ENCODE data around the gene TSGA10IP.

Gene TSGA10IP

DNA sequence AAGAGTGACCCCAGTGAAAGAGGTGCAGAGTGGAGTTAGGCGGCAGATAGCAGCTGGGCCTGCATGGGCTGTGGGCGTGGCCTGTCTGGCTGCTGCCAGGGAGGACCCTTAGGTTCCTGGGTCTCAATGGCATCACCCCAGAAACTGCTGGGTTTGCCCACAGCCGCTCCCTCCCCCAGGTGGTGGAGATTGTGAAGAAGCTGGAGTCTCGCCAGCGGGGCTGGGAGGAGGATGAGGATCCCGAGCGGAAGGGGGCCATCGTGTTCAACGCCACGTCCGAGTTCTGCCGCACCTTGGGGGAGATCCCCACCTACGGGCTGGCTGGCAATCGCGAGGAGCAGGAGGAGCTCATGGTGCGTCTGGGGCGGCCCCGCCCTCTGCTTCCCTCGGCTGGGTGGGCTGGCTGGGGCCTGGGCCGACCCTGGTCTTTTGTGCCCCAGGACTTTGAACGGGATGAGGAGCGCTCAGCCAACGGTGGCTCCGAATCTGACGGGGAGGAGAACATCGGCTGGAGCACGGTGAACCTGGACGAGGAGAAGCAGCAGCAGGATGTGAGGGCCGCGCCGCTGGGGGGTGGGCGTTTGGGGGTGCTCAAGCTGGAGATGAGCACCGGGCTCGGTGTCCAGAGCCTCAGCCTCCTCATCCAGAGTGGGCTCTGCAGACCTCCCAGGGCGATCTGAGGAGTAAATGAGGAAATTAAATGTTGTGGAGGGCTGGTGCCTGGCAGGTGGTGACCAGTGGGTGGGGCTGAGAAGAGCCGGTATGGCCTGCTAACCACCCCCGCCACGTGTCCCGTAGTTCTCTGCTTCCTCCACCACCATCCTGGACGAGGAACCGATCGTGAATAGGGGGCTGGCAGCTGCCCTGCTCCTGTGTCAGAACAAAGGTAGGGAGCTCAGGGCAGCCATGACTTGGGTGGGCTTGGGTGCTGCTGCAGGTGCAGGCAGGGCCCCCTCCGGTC is 31.2 kb downstream of the TSGA10IP start:
- no peak for DNase-seq (ENCODE audit: low read depth in 2 of 2)

DNA sequence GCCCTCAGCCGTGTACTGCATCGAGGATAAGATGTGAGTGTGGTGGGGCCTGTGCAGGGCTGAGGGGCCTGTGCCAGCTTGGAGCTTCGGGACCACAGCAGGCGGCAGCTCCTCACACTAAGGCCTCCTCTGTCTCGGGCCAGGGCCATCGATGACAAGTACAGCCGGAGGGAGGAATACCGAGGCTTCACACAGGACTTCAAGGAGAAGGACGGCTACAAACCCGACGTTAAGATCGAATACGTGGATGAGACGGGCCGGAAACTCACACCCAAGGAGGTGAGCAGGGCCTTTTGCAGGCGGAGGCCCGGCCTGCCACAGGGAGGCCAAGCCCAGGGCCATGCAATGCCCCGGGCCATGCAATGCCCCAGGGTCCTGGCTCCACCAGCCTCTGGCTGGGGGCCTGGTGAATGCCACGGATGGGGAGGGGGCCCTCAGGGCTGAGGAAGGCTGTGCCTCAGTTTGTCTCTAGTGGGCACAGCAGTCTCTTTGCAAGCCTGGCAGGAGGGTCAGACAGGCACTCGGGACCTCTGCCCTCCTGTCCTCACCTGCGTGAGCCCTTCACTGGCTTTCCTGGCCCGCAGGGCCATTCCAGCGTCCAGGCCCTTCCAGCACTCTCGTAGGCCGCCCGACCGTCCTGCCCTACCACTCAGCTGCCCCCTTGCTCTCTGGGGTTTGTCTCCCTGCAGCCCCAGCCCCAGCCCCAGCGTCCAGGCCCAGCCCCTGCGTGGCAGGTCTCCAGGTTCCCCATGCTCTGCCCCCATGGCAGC is 32.5 kb downstream of the TSGA10IP start:
- DNase-seq (ENCODE audit: low read depth in 2 of 2) = no peak

DNA sequence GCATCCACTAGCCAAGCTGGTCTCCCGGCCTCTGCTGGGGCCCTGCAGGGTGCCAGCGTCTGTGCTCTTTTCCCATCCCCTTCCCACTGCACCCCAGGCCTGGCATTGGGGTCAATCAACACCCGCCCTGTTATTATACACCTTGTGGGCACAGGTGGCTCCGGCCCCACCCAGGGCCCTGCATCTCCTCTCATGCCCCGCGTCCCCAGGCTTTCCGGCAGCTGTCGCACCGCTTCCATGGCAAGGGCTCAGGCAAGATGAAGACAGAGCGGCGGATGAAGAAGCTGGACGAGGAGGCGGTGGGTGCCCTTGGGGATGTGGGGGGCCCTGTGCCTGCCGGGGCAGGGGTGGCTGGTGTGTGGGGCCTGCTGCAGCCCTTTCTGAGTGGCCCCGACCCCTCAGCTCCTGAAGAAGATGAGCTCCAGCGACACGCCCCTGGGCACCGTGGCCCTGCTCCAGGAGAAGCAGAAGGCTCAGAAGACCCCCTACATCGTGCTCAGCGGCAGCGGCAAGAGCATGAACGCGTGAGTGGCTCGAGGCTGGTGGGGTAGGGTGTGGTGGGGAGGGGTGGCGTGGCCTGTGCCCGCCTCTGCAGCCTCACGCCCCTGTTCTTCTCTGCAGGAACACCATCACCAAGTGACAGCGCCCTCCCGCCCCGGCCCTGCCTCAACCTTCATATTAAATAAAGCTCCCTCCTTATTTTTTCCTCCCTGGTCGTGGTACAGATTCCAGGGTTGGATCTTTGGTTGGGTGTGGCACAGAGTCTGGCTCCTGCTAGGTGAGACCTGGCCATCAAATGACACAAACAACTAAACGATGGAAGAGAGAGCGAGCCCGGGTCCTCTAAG is 33.3 kb downstream of the TSGA10IP start:
- no peak for DNase-seq (ENCODE audit: low read depth in 2 of 2)

DNA sequence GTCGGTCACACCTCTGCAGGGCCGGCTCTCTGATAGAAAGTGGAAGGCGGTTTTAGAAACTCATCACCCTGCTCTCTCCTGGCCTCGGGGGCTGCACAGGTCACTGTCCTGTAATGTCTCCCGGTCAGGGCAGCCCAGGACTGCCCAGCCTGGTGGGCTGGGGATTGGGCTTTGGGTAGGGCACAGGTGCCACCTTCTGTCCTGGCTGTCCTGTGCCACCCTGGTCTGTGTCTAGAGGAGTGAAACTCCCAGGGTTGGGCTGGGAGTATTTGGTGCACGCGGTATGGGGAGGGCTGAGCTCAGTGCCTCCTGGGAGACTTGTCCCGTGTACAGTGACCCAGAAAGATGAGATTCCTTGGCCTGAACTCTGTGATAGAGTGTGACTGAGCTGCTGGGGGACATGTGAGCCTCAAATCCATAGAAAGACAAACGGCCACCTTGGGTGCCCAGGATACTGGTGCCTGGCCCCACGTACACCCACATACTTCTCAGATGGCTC is 34.0 kb downstream of the TSGA10IP start:
- DNase-seq (ENCODE audit: low read depth in 2 of 2) = no peak

DNA sequence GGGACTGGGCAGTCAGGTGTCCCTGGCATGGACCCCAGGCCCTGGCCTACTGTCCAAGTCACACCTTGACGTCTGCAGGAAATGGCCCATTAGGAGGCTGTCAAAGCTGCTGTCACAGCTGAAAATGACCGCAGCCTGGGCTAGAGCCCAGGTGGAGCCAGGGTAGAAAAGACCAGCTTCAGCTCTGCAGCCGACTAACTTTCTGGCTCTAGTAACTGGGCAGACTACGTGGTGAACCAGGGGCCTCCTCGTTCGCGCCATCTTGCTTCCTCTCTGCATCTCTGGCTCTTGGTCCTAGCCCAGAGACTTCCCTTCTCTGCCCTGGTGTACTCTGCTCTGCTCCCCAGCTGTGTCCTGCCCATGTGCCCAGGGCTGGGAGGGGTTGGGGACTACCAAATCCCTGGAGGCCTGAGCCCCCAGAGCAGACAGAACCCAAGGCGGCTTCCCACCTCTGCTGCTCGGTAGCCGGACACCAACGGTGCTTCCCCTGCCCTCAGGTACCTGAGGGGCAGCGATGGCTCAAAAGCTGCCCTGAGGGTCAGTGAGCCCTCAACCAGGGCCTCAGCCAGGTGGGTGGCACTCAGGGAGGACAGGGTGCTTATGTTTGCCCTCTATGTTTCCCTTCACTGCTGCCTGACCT is 35.9 kb downstream of the TSGA10IP start:
- no peak for DNase-seq (ENCODE audit: low read depth in 2 of 2)

DNA sequence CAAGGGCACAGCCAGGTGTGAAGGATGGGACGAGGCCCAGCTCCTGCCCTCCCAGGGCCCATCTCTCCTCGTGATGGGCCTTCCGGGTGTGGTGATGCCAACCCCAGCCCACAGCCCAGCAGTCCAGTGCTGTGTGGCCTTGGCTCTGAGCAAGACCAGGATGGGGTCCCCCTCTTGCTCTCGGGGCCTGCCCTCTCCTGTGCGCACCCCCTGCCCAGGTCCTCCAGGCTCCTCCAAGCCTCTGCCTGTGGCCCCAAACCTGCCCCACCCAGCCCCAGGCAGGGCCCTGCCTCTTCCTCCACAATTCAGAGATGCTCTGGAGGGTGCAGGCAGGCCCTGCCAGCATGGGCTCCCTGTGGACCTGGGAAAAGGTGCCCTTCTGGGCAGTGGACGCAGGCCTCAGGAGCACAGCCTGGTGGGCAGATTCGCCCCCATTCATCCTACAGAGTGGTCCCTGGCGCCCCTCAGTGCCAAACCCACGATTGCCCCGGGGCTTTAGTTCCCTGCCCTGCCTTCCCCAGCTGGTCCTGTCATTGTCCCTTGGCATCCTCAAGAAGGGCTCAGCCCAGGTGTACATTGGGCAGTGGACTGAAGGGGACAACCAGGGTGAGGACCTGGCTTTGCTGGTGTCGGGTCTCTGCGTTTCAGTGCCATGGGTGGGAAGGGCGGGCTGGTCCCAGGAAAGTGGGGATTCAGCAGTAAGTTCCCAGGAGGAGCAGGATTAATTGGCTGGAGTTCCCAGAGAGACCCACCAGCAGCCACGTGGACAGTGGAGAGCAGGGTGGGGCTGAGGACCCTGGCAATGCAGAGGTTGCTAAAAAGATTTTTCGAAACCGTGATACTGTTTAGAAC is 36.9 kb downstream of the TSGA10IP start:
- DNase-seq (ENCODE audit: low read depth in 2 of 2) = no peak

DNA sequence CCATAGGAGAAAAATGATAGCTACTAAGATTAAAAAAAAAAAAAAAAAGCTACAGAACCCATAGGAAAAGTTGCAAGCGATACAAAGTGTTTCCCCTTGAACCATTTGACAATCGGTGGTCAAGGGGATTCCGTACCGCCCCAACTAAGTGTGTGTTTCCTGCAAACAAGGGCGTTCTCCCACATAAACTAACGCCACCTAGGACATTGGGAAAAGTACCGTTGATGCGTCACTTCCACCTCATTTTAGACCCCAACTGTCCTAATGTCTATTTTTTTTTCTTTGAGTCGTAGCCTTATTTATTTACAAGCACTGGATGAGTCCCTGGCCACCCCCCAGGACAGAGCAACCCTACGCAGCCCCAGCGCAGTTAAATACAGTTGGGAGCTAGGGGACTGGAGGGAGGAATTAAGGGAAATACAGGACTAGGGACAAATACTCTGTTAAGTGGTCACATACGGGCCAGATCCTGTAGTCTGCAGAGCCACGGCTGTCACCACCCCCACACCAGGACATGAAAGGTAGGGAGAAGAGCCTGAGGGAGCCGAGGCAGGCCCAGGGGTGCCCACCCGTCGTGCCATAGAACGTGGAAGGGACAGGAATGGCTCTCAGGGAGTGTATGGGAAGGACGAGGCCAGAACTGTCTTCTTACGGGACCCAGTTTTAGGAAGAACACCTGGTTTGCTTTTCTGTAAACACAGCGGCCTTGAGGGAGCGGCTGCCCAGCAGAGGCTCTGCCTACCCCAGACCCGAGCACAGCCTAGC is 37.7 kb downstream of the TSGA10IP start:
- DNase-seq (ENCODE audit: low read depth in 2 of 2) = no peak

DNA sequence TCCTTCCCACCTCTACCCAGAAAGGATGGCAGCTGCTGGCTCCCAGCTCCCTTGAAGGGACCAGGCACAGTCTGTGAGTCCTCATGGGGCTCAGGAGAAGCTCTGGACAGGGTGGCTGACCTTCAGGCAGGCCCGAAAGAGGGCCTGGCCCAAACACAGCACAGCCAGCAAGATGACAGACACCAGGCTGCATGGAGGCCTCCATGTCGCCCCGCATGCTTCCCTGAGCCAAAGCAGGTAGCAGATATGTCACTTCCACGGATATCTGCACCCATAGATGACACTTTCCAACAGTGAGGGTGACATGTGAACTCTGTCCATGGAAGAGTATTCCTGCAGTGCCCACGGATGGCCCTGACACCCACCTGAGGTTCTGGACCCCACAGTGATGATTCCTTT is 38.3 kb downstream of the TSGA10IP start:
- no peak for DNase-seq (ENCODE audit: low read depth in 2 of 2)

DNA sequence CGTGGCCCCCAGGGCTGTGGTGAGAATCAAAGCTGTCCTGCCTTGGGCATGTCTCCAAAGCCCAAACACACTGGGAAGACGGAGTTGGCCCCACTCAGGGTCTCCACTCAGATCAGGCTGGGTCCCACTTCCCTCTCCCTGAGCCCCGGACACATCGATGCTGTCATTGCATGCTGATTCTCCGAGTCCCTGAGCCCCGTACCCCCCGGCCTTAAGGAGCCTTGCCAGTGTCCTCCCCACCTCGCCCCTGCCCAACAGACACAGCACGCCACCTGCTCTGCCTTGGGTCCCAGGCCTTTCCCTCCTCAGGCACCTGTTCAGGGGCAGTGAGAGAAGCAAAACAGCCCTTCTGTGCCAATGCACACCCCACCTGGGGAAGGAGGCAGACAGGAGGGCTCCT is 42.1 kb downstream of the TSGA10IP start:
- DNase-seq (ENCODE audit: low read depth in 2 of 2) = no peak

DNA sequence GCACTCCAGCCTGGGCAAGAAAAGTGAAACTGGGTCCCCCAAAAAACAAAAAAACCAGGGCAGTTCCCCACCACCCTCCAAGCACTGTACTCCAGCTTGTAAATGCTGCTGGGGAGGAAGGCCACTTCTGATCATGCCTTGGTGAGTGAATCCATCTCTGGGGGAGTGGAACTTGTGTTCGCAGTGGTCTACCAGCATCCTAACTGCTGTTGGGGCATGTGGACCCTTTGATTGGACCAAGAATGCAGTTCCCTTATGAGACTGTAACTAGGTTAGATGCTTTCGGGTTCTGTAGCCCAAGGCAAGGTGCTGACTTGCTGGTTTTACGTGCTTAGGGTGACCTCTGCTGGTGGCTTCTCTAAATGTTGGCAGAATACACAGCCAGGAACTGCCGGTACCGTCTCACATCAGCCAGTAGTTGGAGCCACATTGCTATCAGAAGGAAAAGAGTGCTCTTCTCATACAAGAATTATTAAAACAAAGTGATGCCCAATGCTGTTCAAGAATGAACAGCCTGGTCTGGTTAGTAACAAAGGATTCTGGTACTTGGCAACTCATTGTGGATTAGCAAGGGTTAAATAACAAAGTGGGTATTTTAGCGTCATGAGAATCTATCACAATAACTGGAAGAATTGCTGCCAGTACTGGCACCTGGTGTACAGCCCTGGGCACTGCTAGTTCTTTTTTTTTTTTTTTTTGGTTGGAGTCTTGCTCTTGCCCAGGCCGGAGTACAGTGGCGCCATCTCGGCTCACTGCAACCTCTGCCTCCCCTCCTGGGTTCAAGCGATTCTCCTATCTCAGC is 43.7 kb downstream of the TSGA10IP start:
- peak; percentile 75 to 87 for DNase-seq (ENCODE audit: low read depth in 2 of 2)

DNA sequence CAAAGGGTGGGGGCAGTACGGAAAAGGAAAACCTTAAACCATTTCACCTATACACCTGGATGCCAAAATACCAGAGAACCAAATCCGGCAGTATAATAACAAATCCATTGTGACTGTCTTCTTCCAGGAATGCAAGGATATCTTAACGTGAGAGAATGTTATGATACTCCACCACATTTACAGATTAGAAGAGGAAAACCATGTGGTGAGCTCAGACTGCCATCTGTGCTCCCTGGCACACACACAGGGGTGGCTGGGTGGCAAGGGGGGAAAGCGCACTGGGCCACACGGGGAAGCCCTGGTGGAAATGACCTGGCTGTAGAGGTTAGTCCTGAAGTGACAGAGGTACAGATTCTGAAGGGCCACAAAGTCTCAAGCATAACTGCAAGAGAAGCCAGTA is 46.8 kb downstream of the TSGA10IP start:
- no peak for DNase-seq (ENCODE audit: low read depth in 2 of 2)

DNA sequence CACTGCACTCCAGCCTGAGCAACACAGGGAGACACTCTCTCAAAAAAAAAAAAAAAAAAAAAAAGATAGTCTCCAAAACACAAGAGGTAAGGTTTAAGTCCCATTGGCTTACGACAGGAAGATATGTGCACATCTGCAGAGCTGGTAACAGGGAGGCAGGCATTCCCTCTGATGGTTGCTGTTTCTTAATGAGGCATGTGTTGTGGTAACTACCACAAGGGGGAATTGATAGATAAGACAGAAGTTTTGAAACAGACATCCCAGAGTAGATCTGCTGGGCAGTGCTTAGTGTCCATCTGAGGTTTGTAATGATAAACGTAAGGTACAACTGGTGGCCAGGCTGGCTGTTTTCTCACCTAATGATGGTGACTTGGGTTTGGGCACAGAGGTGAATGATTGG is 52.0 kb downstream of the TSGA10IP start:
- DNase-seq (ENCODE audit: low read depth in 2 of 2) = no peak

DNA sequence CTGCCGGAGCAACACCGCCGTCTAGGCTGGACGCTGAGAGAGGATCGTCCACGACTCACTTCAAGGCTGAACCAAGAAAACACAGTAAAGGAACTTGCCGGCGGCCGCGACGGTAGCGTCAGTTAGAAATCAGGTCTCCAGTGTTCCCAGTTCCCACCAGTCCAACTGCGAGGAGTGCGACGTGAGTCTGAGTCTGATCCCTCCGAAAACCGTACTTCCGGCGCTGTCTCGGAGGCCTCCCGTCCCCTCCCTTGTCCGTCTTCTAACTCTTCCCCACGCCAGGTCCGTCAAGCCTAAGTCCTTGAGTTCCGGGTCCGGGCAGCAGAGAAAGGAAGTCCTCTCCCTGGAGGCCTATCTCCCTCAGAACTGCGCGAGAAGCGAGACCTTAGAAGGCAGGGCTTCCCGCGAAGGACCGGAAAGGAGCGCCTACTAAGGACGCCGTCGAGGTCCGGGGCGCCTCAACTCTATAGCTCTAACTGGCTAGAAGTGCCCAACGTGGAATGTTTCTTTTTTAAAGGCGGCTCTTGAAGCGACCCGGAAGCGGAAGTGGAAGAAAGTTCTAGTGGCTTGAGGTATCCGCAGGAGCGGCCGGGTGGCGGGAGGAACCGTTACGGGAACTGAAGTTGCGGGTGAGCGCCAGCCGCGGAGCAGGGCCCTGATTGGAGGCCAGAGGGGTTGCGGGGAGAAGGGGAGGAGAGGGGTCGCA is 56.8 kb downstream of the TSGA10IP start, which contains the start of the genes BANF1 and EIF1AD:
BANF1 (plus strand) TSS at position 562 of the 706 bp plus-strand sequence. CDS start 748 bp downstream, outside the sequence.
EIF1AD (minus strand) TSS at position 216 of the 706 bp plus-strand sequence. CDS start 1,768 bp downstream, outside the sequence.
- peak; percentile 89 for DNase-seq (ENCODE audit: low read depth in 2 of 2)

DNA sequence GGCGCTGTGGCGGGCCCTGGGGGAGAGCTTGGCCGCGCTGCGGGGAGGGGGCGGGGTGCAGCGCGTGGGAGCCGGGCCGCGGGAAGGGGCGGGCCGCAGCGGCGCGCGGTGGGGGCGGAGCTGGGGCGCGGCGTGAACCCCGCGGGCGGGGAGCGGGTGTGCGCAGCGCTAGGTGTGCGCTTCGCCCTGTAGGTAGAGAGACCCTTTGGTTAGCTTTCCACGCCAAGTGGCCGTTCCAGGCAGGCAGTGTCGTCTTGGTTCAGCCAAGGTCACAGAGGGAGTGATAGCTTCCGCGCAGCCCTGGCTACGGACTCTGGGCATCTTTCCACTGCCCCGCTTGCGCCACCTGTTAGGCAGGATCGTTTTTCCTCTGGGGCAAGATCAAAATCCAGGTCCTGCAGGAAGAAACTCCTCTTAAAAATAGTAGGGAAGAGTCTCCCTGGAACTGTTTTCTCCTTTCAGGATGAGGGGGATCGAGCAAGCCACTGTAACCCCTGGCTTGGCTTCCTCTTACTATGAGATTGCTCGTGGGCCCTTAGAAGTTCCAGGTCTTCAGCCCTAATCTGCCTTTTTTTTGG is 57.5 kb downstream of the TSGA10IP start:
- peak in 1 of 2 experiments; percentile 49 for DNase-seq (ENCODE audit: low read depth in 2 of 2)

DNA sequence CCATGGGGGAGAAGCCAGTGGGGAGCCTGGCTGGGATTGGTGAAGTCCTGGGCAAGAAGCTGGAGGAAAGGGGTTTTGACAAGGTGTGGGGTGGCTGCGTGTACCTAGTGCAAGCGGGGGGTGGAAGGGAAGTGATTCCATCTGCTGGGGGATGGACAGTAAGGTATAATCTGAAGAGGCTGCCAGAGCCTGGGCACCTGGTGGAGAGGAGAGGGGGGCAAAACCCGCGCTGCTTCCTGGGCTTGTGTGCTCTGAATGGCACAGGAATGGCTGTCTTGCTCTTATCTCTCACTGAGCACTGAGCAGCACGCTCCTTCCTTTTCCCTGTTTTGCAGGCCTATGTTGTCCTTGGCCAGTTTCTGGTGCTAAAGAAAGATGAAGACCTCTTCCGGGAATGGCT is 58.0 kb downstream of the TSGA10IP start:
- DNase-seq (ENCODE audit: low read depth in 2 of 2) = no peak

DNA sequence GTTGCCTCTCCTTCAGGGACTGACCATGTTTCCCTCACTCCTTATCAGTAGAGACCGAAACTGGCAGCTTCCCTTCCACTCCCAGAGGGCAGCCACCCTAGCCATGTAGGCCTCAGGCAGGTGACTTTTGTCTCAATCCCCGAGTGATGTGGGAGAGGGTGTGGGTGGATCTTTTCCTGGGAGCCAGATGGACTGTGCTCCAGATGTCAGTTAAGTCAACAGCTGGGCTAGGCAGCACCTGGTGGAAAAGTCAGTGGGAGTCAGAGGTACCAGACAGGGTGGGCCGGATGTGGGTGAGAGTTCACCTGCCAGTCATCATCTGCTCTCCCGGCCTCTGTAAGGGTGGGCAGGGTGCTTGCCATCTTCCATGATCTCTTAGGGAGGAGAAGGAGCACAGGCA is 58.9 kb downstream of the TSGA10IP start:
- DNase-seq (ENCODE audit: low read depth in 2 of 2) = no peak

DNA sequence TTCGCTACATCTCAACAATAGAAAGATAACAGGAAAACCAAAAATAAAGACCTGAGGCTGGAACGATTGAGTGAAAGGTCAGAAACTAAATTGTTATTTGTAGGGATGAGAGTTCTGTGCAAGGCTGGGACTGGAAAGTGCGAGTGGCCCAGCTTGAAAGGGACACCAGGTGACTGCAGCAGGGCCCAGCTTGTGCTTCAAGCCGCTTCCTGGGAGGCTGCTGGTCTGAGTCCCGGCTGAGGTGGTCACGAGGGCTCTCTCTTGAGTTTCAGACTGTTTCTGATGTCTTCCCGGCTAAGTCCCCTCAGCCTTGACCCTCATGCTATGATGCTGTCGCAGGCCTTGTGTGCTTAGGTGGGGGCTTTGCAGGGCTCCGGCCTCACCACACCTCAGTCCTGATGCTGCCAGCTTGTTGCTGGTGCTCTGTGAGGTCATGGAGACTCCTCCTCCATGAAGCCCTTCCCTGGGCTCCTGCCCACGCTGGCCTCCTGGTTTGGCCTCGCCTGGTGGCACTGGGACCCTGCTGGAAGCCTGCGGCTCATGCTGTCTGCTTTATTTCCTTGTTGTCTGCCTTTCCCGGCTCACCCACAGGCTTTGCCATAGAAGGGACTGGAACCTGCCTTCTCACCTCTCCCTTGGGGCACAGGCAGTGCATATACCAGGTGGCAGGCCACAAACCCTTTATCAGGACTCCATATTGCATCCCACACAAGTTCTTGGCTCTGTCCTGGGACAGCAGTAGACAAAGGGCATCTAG is 61.0 kb downstream of the TSGA10IP start:
- no peak for DNase-seq (ENCODE audit: low read depth in 2 of 2)
